Skeletal muscle tissue (tissue), 4 donors: ENCODE measurements around the gene ELMOD1. TPM values are rescaled to one million over a fixed set of nuclear protein-coding genes. Genes with fewer than 3 reads are reported as not detected.

ENCODE experiments used
- H3K27ac ChIP-seq: one replicate; pipeline ENCODE4 v1.7.0; 2013; ENCODE audit warnings: mild to moderate bottlenecking, low read depth, low read length, inconsistent platforms
- H3K27me3 ChIP-seq, 3 donors: one replicate each; pipeline ENCODE4 v1.7.0; 2013; ENCODE audit warnings: low read length in 3 of 3; ENCODE audit not compliant: control insufficient read depth in 3 of 3, insufficient read depth in 3 of 3
- H3K36me3 ChIP-seq, 3 donors: one replicate each; pipeline ENCODE4 v1.7.0; 2013; ENCODE audit warnings: low read length in 3 of 3; ENCODE audit not compliant: control insufficient read depth in 3 of 3, insufficient read depth in 3 of 3
- H3K4me1 ChIP-seq, 3 donors: one replicate each; pipeline ENCODE4 v1.7.0; 2013; ENCODE audit warnings: low read length in 3 of 3, mild to moderate bottlenecking in 3 of 3; ENCODE audit not compliant: control insufficient read depth in 3 of 3, insufficient read depth in 3 of 3
- H3K4me3 ChIP-seq, 3 donors: one replicate each; pipeline ENCODE4 v1.7.0; 2013; ENCODE audit warnings: low read length in 3 of 3
- H3K9ac ChIP-seq, 3 donors: one replicate each; pipeline ENCODE4 v1.7.0; 2013; ENCODE audit warnings: low read length in 3 of 3, mild to moderate bottlenecking in 3 of 3, moderate library complexity in 2 of 3, low read depth in 1 of 3
- H3K9me3 ChIP-seq, 3 donors: one replicate each; pipeline ENCODE4 v1.7.0; 2013; ENCODE audit warnings: low read length in 3 of 3; ENCODE audit not compliant: control insufficient read depth in 3 of 3
- total RNA-seq: library from RNA; depleted of rRNA; stranded (reverse); fragments of >200 nt; gene quantifications from one replicate; pipeline ENCODE4 v1.2.3, GENCODE V29; 2014
- donor health status: Osteomylitis.

ELMOD1 gene
- total RNA-seq, 1 donor from 2014 or later = 6.3 TPM

DNA sequence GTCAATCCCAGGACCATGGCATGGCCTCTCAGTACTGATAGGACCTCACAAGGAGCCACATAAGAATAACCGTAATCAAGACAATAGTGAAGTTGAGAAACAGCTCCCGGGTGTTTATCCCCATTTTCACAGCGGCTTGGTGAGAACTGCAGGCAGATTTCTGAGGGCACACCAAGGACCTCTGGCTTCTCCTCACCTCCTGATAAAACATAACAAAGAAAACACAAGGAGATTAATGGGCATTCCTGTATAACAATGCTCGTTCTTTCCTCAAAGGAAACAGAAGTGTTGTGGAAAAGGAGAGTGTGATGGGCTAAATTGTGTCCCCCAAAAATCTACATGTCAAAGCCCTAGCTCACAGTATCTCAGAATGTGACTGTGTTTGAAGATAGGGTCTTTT, 116.9 kb downstream of the ELMOD1 start:
- H3K36me3 ChIP-seq = peaks cover 0 to 28% (median 7%) of the 10 kb centered on the region in 3 donors
- H3K27ac ChIP-seq = peak overlapping the region; percentile 91
- H3K4me1 ChIP-seq = peaks cover 26 to 34% (median 34%) of the 10 kb centered on the region in 3 donors
- no peaks in the 10 kb centered on the region for H3K27me3 ChIP-seq
- H3K9ac ChIP-seq = peak overlapping the region; percentile 55 to 79 (median 57)
- no peaks in the 10 kb centered on the region for H3K9me3 ChIP-seq
- peak overlapping the region; percentile 49 to 76 (median 72) for H3K4me3 ChIP-seq

- H3K9me3 ChIP-seq = no peaks in the 10 kb centered on the region
- H3K9ac ChIP-seq = peak overlapping the region; percentile 57 to 79 (median 76)
- H3K4me3 ChIP-seq = peak overlapping the region; percentile 71 to 76 (median 72)
- peaks cover 26 to 34% (median 33%) of the 10 kb centered on the region in 3 donors for H3K4me1 ChIP-seq
- peak overlapping the region; percentile 91 for H3K27ac ChIP-seq
- peaks cover 0 to 28% (median 7%) of the 10 kb centered on the region in 3 donors for H3K36me3 ChIP-seq
- H3K27me3 ChIP-seq = no peaks in the 10 kb centered on the region
Observed at GRCh38 chr11:107708792-107709191, 117.8 kb downstream of the ELMOD1 start.

GRCh38 chr11:107710301-107710700, 119.4 kb downstream of the ELMOD1 start:
- peaks cover 0 to 28% (median 7%) of the 10 kb centered on the region in 3 donors for H3K36me3 ChIP-seq
- H3K9me3 ChIP-seq = no peaks in the 10 kb centered on the region
- H3K9ac ChIP-seq = peak overlapping the region; percentile 76 to 80 (median 79)
- H3K27ac ChIP-seq = peak overlapping the region; percentile 91
- peak overlapping the region; percentile 71 to 76 (median 72) for H3K4me3 ChIP-seq
- H3K27me3 ChIP-seq = no peaks in the 10 kb centered on the region
- H3K4me1 ChIP-seq = peaks cover 21 to 34% (median 31%) of the 10 kb centered on the region in 3 donors

- H3K9ac ChIP-seq = peak within 1 kb of the TSS; percentile 76 to 80 (median 79)
- H3K27ac ChIP-seq = peak within 1 kb of the TSS; percentile 91
- H3K4me1 ChIP-seq = peaks cover 8 to 23% (median 20%) of the 10 kb centered on the region in 3 donors
- H3K27me3 ChIP-seq = no peaks in the 10 kb centered on the region
- H3K36me3 ChIP-seq = peaks cover 0 to 28% (median 7%) of the 10 kb centered on the region in 3 donors
- no peaks in the 10 kb centered on the region for H3K9me3 ChIP-seq
- H3K4me3 ChIP-seq = peak within 1 kb of the TSS; percentile 71 to 76 (median 72)
Observed at GRCh38 chr11:107711861-107712755, 121.2 kb downstream of the ELMOD1 start, which contains the start of gene SLN. TSS of gene SLN (minus strand) at chr11:107712056.

DNA sequence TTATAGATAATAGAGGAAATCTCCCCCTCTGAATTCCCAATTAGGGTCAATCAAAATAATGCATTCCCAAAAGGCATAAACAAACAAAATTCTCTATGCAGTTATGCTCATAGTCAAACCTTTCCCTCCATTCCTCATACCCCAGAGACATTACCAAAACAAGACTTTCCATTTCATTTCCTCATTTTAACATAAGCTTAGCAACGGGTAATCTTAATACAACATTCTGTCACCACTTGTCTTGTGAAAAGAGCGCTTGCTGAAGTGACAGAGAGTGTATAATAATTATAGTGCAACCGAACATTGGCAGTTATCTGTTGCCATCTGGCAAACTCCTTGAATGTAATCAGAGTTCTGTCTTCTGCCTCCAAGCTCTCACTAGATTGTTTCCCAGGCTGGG, 122.1 kb downstream of the ELMOD1 start:
- Histone ChIP-seq H3K9me3 (no peaks in the 10 kb centered on the region), H3K4me3 (peak overlapping the region; percentile 8 to 76 (median 72))

More for the DNA sequence above, 122.1 kb downstream of the ELMOD1 start:
- Histone ChIP-seq H3K4me1 (peaks cover 0 to 16% (median 11%) of the 10 kb centered on the region in 3 donors), H3K9ac (peak overlapping the region; percentile 71 to 76 (median 75)), H3K27ac (peak overlapping the region; percentile 91), H3K36me3 (peaks cover 0 to 22% (median 3%) of the 10 kb centered on the region in 3 donors), H3K27me3 (no peaks in the 10 kb centered on the region)

Other genes starting within 250 kb of the ELMOD1 start
- gene CWF19L2, start 133.3 kb upstream of the ELMOD1 start, total RNA-seq = 20.9 TPM
- 3.7 TPM for gene ALKBH8, start 25.4 kb upstream of the ELMOD1 start, total RNA-seq
- gene SLN, start 120.9 kb downstream of the ELMOD1 start, total RNA-seq = 2,012 TPM